A549 (cell line): Measurements from ENCODE around the gene NKG7.

ENCODE experiments used
- ESRRA ChIP-seq: fragments of 150-350 bp; IDR thresholded peaks from 2 replicates; pipeline ENCODE4 v1.6.1; 2014; ENCODE audit warnings: mild to moderate bottlenecking, low read length, borderline replicate concordance
- FOSL2 ChIP-seq, 2 experiments: fragments of 450-650 bp in 1 of 2; fragments of >200 bp in 1 of 2; sonication (Bioruptor Twin) in 1 of 2; formaldehyde crosslinking; IDR thresholded peaks; 2 replicates each; pipeline versions ENCODE4 v1.5.0 to v1.6.1; 2016 to 2020; ENCODE audit warnings: mild to moderate bottlenecking in 1 of 2, moderate library complexity in 1 of 2
- NR3C1 ChIP-seq: fragments of >200 bp; sonication (Bioruptor Twin); formaldehyde crosslinking; IDR thresholded peaks from 3 replicates; pipeline ENCODE4 v1.6.1; 2017
- POLR2A ChIP-seq: IDR thresholded peaks from 2 replicates; pipeline ENCODE4 v1.6.1; 2012; ENCODE audit warnings: mild to moderate bottlenecking, low read length
- RAD21 ChIP-seq, 2 experiments: fragments of >200 bp in 1 of 2; sonication (Bioruptor Twin) in 1 of 2; formaldehyde crosslinking in 1 of 2; IDR thresholded peaks in 1 of 2; conservative IDR thresholded peaks in 1 of 2; 2 replicates in 1 of 2; 3 replicates in 1 of 2; pipeline ENCODE4 v1.6.1; 2012 to 2018; ENCODE audit warnings: inconsistent platforms in 1 of 2
- TF ChIP-seq, protein P1 (sequence below): IDR thresholded peaks from 2 replicates; pipeline ENCODE4 v1.6.1; 2012
- TF ChIP-seq, protein P2 (sequence below): fragments of 200-600 bp; sonication (generic); IDR thresholded peaks from 2 replicates; pipeline ENCODE4 v1.6.1; 2016; ENCODE audit warnings: antibody characterized with exemption, mild to moderate bottlenecking, moderate library complexity
- TF ChIP-seq, protein P3 (sequence below): fragments of 150-350 bp; IDR thresholded peaks from 2 replicates; pipeline ENCODE4 v1.6.1; 2014; ENCODE audit warnings: low read depth, mild to moderate bottlenecking, low read length
- TF ChIP-seq, protein P4 (sequence below): fragments of >200 bp; sonication (Bioruptor Twin); formaldehyde crosslinking; IDR thresholded peaks from 3 replicates; pipeline ENCODE4 v1.5.1; 2016

DNA sequence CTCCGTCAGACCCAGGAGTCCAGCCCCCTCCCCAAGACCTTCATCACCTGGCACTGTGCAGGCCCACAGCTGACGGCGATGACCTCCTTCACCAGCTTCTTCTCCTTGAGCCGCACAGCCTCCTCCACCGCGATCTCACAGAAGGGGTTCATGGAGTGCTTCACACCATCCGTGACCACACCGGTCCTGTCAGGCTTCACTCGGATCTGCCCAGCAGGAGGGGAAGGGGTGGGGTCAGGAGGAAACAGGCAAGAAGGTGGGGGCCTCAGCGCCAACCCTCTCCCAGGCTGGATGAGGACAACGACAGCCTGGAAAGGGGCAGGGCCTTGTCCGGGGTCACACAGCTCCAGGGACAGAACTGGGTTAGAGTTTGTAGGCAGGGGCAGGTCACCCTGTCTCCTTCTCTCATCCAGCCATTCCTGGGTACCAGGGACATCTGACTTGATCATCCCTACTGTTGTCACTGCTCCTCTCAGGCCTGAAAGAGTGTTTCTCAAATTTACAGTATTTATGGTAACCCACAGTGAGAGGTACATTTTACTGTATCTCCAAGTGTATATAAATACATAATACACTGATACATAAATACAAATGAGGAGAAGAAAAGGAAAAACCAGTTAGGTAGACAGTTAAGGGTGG is 18.2 kb downstream of the NKG7 start:
- TF ChIP-seq FOSL2 (IDR thresholded peaks at IDR 0.05) (no peak), FOSL2 (CRISPR knock-in tag; IDR thresholded peaks at IDR 0.05) (no peak), RAD21 (conservative IDR thresholded peaks at IDR 0.05 in 1 of 2, IDR thresholded peaks at IDR 0.05 in 1 of 2) (no peak), POLR2A (no peak), ESRRA (no peak), NR3C1 (no peak)
- TF ChIP-seq, protein P1, sequence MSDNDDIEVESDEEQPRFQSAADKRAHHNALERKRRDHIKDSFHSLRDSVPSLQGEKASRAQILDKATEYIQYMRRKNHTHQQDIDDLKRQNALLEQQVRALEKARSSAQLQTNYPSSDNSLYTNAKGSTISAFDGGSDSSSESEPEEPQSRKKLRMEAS = no peak
- TF ChIP-seq, protein P2, sequence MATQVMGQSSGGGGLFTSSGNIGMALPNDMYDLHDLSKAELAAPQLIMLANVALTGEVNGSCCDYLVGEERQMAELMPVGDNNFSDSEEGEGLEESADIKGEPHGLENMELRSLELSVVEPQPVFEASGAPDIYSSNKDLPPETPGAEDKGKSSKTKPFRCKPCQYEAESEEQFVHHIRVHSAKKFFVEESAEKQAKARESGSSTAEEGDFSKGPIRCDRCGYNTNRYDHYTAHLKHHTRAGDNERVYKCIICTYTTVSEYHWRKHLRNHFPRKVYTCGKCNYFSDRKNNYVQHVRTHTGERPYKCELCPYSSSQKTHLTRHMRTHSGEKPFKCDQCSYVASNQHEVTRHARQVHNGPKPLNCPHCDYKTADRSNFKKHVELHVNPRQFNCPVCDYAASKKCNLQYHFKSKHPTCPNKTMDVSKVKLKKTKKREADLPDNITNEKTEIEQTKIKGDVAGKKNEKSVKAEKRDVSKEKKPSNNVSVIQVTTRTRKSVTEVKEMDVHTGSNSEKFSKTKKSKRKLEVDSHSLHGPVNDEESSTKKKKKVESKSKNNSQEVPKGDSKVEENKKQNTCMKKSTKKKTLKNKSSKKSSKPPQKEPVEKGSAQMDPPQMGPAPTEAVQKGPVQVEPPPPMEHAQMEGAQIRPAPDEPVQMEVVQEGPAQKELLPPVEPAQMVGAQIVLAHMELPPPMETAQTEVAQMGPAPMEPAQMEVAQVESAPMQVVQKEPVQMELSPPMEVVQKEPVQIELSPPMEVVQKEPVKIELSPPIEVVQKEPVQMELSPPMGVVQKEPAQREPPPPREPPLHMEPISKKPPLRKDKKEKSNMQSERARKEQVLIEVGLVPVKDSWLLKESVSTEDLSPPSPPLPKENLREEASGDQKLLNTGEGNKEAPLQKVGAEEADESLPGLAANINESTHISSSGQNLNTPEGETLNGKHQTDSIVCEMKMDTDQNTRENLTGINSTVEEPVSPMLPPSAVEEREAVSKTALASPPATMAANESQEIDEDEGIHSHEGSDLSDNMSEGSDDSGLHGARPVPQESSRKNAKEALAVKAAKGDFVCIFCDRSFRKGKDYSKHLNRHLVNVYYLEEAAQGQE = no peak
- TF ChIP-seq, protein P3, sequence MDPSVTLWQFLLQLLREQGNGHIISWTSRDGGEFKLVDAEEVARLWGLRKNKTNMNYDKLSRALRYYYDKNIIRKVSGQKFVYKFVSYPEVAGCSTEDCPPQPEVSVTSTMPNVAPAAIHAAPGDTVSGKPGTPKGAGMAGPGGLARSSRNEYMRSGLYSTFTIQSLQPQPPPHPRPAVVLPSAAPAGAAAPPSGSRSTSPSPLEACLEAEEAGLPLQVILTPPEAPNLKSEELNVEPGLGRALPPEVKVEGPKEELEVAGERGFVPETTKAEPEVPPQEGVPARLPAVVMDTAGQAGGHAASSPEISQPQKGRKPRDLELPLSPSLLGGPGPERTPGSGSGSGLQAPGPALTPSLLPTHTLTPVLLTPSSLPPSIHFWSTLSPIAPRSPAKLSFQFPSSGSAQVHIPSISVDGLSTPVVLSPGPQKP = no peak
- TF ChIP-seq, protein P4, sequence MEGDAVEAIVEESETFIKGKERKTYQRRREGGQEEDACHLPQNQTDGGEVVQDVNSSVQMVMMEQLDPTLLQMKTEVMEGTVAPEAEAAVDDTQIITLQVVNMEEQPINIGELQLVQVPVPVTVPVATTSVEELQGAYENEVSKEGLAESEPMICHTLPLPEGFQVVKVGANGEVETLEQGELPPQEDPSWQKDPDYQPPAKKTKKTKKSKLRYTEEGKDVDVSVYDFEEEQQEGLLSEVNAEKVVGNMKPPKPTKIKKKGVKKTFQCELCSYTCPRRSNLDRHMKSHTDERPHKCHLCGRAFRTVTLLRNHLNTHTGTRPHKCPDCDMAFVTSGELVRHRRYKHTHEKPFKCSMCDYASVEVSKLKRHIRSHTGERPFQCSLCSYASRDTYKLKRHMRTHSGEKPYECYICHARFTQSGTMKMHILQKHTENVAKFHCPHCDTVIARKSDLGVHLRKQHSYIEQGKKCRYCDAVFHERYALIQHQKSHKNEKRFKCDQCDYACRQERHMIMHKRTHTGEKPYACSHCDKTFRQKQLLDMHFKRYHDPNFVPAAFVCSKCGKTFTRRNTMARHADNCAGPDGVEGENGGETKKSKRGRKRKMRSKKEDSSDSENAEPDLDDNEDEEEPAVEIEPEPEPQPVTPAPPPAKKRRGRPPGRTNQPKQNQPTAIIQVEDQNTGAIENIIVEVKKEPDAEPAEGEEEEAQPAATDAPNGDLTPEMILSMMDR = no peak
